ENCODE results near the gene PGF.

GRCh38 chr14:74907744-74908143 lies 47.7 kb downstream of the PGF start:
- no peak for TF ChIP-seq EZH2 (IDR thresholded peaks at IDR 0.05)
- TF ChIP-seq POLR2AphosphoS5 (IDR thresholded peaks at IDR 0.05; ENCODE audit: borderline replicate concordance, low read depth, low read length): no peak
- TF ChIP-seq FOXP2 (optimal IDR thresholded peaks at IDR 0.05; ENCODE audit: control extremely low read depth, extremely low read length, insufficient read depth): no peak

Data from SK-N-MC (cell line).